ENCODE data around the gene EEIG1.
A peak's percentile ranks its signal among the peaks of the same experiment; 100 is the strongest.

Gene EEIG1

DNA sequence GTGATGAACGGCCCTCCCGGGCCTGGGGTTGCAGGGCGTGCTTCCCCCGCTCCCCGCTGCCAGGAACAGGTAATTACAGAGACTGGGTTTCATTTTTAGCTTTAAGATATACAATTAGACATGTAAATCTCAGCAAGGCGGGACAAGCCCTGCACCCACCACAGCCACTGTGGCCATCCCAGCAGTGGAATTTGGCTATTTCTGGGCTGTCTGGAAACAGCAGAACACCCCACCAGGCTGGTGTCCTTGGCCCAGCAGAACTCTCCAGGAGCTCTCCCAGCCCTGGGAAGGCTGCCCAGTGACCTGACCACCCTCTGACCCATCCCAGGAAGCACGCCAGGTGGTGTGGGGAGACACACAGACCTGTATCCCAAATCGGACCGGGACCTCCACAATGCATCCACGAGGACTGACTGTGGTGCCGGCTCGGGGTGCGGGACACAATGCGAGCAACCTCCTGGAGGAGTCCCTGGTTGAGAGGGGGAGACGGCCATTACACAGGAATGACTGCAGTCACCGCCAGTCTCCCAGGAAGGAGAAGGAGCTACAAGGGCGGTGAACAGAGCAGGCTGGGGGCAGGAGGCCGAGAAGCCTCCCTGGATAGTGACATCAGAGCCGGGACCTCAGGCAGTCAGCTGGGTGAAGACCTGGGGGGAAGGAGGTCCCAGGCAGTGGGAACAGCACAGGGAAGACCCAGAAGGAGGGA is 17.3 kb downstream of the EEIG1 start:
- no peak for DNase-seq (ENCODE audit: low spot score)
- Histone ChIP-seq H3K27ac (peak overlapping the region; percentile 89 to 90), H3K4me3 (peak overlapping the region; percentile 19)
- TF ChIP-seq, protein P1, sequence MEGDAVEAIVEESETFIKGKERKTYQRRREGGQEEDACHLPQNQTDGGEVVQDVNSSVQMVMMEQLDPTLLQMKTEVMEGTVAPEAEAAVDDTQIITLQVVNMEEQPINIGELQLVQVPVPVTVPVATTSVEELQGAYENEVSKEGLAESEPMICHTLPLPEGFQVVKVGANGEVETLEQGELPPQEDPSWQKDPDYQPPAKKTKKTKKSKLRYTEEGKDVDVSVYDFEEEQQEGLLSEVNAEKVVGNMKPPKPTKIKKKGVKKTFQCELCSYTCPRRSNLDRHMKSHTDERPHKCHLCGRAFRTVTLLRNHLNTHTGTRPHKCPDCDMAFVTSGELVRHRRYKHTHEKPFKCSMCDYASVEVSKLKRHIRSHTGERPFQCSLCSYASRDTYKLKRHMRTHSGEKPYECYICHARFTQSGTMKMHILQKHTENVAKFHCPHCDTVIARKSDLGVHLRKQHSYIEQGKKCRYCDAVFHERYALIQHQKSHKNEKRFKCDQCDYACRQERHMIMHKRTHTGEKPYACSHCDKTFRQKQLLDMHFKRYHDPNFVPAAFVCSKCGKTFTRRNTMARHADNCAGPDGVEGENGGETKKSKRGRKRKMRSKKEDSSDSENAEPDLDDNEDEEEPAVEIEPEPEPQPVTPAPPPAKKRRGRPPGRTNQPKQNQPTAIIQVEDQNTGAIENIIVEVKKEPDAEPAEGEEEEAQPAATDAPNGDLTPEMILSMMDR (IDR thresholded peaks at IDR 0.05): no peak

DNA sequence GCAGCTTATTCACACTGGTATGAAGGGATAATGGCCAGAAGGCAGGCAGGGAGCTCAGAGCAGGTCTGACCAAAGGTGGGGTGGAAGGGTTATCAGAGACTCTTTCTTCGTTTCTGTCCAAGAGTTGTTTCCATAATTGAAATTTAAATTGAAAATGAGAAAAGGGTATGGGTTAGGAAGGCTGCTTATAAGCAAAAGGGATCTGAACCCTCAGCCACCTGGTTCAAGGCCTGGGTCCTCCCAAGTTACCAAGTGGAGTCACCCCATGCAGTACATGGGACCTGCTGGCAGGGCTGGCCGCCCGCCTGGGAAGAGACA is 17.8 kb downstream of the EEIG1 start:
- TF ChIP-seq, protein P1 (IDR thresholded peaks at IDR 0.05): no peak
- peak overlapping the region; percentile 19 for H3K4me3 ChIP-seq

DNA sequence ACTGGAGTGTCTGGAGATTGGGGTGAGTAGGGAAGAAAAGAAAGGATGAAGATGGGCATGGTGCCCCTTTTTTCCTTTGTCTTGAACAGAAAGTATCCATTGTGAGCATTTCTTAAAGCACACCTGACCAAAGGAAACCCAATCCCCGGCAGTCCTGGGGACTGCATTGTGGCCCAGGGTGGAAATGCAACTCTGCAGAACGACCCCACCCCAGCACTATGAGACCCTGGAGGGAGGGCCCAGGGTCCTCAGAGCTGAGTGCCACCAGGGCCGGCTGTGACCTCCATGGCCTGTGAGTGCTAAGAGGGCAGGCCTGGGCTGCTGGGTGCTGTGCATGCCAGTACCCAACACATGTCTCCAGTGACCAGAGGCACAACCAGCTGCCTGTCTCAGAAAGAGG is 18.5 kb downstream of the EEIG1 start:
- TF ChIP-seq, protein P1 (IDR thresholded peaks at IDR 0.05): no peak
- Histone ChIP-seq H3K27ac (peak overlapping the region; percentile 53 to 89), H3K4me3 (no peak overlapping the region)
- no peak for DNase-seq (ENCODE audit: low spot score)

More for the DNA sequence above, 17.8 kb downstream of the EEIG1 start:
- peak overlapping the region; percentile 89 to 90 for H3K27ac ChIP-seq
- no peak for DNase-seq (ENCODE audit: low spot score)

DNA sequence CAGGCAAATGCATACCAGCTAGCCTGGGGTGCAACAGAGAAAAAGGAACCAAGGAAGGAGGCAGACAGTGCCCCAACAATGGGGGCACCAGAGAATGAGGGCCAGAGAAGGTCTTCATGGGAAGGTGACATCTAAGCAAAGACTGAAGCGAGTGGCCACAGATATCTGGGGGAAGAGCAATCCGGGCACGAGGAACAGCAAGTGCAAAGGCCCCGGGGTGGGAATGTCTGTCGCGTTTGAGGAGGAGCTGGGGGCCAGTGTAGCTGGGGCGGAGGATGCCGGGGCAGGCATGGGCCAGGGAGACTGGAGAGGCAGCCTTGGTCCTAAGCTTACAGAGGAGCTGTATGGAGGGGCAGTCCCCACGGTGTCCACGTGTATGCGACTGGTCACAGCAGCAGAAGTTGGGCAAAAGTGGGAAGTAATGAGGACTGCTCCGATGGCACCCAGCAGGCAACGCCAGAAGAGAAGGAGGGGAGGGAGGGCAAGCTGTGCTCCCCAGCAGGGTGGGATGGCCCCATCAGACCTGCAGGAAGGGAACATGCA is 19.1 kb downstream of the EEIG1 start:
- Histone ChIP-seq H3K4me3 (no peak overlapping the region), H3K27ac (peak overlapping the region in 1 of 2 donors; percentile 73)
- TF ChIP-seq, protein P1 (IDR thresholded peaks at IDR 0.05): no peak
- no peak for DNase-seq (ENCODE audit: low spot score)

DNA sequence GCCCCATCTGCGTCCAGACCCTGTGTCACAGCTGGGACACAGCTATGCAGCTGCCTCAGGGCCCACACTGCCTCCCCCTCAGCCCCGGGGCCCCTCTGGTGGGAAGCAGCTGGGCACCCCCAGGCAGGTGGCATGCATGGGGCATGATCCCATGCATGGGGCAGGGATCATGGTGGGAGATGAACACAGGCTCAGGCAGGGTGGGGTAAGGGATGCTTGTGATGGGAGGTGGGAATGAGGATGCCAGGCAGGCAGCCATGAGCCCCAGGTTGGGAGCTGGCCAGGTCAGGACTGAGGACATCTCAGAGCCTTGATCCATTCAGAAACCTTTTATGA is 19.7 kb downstream of the EEIG1 start:
- no peak for DNase-seq (ENCODE audit: low spot score)
- H3K27ac ChIP-seq: peak overlapping the region in 1 of 2 donors; percentile 73
- TF ChIP-seq, protein P1 (IDR thresholded peaks at IDR 0.05): no peak
- H3K4me3 ChIP-seq: no peak overlapping the region

DNA sequence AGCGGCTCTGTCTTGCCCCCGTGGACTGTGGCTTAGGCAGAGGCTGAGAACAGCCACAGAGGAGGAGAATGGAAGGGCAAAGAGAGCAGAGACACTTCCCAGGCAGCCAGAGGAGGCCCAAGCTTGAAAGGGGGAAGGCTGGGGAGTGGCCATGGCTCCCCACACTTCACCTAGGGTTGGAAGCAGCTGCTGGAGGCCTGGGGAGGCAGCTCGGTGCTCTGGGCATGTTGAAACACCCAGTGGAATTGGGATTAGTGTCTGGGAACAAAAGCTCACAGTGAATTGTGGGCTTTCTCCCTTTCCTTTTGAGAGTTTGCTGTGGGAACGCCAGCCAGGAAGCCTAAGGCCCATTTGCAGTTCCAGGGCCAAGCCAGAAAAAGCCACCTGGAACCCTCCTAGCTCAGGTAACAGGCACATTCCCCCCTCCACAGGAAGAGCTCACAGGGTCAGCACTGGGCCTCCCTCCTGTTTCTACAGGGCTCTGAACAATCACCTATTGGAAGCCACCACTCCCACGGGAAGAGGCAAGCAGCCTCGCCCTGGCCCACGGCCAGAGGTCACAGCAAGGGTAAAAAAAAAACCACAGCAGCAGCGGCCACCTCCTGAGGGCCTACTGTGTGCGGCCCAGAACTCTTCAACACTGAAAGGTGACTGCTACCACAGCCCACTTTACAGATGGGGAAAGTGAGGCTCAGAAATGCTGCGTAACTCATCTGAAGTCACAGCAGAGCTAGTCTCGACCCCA is 20.2 kb downstream of the EEIG1 start:
- Histone ChIP-seq H3K4me3 (no peak overlapping the region), H3K27ac (peak overlapping the region in 1 of 2 donors; percentile 73)
- DNase-seq (ENCODE audit: low spot score): no peak
- TF ChIP-seq, protein P1 (IDR thresholded peaks at IDR 0.05): no peak

All from coronary artery (tissue), 2 donors.